Stomach (tissue), 4 donors: Measurements from ENCODE around the gene CNBD2.

Source experiments
- EP300 ChIP-seq: sonication (generic); formaldehyde crosslinking; IDR thresholded peaks from one replicate; pipeline ENCODE4 v1.6.1; 2017; ENCODE audit warnings: antibody characterized with exemption
- TF ChIP-seq, protein P1 (sequence below), 7 experiments: fragments of 450-650 bp in 4 of 7; fragments of 200-600 bp in 3 of 7; sonication (generic) in 3 of 7; IDR thresholded peaks; one replicate each; pipeline ENCODE4 v1.5.1; 2016 to 2019; ENCODE audit warnings: antibody characterized with exemption in 7 of 7, control low read depth in 2 of 7, mild to moderate bottlenecking in 1 of 7

DNA sequence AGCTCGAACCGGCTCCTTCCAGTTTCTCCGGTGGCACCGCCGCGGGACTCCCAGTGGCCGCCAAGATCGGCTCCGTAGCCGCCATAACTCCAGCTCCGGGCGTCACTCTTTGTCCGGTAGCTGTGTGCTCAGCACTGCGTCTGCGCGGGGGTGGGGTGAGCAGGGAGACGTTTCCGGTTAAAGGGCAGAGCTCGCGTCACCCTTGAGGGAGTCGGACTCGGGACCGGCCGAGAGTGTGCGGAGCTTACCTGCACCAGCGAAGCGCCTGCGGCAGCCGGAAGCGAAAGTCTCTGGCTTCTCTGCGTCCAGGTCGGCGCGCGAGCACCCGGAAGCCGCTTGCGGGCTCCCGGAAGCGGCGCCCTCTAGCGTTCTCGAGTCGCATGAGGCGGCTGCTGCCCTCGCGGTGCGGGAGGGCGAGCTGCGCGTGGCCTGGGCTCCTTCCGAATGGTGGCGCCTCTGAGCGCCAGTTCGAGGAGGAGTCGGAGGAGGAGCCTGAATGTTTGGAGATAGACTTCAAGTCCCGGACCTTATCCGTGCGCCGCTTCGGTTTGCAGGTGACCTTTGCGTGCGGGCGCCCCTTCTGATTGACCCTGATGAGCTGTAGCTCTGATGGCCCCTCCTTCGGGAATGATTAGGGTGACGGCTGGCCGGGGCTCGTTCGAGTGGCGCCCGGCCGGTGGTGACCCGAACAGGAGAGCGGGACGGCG lies 14.0 kb upstream of the CNBD2 start, which contains the start of gene SCAND1:
- TF ChIP-seq, protein P1, sequence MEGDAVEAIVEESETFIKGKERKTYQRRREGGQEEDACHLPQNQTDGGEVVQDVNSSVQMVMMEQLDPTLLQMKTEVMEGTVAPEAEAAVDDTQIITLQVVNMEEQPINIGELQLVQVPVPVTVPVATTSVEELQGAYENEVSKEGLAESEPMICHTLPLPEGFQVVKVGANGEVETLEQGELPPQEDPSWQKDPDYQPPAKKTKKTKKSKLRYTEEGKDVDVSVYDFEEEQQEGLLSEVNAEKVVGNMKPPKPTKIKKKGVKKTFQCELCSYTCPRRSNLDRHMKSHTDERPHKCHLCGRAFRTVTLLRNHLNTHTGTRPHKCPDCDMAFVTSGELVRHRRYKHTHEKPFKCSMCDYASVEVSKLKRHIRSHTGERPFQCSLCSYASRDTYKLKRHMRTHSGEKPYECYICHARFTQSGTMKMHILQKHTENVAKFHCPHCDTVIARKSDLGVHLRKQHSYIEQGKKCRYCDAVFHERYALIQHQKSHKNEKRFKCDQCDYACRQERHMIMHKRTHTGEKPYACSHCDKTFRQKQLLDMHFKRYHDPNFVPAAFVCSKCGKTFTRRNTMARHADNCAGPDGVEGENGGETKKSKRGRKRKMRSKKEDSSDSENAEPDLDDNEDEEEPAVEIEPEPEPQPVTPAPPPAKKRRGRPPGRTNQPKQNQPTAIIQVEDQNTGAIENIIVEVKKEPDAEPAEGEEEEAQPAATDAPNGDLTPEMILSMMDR (IDR thresholded peaks at IDR 0.05), result peak in 5 of 7 experiments; percentile 91 to 96 (median 95)
- no peak for TF ChIP-seq EP300
